ENCODE measurements around the gene LOXL3.

LOXL3 gene

DNA sequence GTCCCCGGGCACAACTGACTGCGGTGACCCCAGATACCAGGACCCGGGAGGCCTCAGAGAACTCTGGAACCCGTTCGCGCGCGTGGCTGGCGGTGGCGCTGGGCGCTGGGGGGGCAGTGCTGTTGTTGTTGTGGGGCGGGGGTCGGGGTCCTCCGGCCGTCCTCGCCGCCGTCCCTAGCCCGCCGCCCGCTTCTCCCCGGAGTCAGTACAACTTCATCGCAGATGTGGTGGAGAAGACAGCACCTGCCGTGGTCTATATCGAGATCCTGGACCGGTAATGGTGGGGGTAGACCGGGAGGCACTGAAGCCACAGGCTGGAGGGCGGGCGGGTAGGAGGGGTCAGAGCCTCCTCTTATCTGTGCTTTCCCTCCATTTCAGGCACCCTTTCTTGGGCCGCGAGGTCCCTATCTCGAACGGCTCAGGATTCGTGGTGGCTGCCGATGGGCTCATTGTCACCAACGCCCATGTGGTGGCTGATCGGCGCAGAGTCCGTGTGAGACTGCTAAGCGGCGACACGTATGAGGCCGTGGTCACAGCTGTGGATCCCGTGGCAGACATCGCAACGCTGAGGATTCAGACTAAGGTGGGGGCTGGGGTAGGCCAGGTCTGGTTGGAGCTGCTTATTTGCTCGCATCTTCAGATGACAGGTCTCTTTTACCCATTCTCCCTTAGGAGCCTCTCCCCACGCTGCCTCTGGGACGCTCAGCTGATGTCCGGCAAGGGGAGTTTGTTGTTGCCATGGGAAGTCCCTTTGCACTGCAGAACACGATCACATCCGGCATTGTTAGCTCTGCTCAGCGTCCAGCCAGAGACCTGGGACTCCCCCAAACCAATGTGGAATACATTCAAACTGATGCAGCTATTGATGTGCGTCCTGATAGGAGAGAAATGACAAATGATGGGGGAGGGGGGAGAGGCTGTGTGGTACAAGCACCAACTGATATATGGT lies 23.2 kb downstream of the LOXL3 start:
- DNase-seq (ENCODE audit: insufficient read length, low spot score) (no peak), FAIRE-seq (peak; percentile 31)

DNA sequence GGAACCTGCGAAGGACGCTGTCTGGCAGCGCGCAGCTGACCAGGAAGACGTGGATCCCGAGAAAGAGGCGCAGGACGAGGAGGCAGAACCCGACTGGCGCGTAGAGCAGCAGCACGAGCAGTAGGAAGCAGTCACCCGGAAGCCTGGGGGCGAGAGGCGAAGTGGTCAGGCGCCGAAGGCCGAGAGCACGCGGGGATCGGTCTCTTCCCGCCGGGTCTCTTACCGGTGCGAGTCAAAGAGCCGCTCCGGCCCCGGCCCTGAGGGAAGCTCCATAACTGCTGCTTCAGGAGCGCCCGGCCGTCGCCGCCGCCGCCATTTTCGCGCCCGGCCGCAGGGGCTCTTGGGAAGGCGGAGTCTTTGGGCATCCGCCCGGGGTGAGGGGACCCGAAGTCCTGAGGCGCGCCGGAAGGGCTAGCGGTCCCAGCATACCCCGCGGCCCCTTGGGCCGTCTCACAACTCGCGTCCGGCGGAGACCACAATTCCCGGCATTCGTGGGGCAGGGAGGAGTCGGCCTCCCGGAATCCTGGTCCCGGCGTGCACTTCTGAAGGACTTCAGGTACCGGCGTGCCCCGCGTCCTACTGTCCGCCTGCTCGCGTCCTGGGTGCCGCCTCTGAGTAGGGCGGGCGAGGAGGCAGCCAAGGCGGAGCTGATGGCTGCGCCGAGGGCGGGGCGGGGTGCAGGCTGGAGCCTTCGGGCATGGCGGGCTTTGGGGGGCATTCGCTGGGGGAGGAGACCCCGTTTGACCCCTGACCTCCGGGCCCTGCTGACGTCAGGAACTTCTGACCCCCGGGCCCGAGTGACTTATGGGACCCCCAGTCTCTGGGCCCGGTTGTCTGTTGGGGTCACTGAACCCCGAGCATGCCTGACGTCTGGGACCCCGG lies 24.1 kb downstream of the LOXL3 start, which contains the start of the genes AUP1 and HTRA2:
Gene AUP1, minus strand, starts transcription at position 350 of the 882 bp plus-strand sequence. Its CDS starts 77 bp downstream, at position 273.
Gene HTRA2, plus strand, starts transcription at position 577 of the 882 bp plus-strand sequence. Its CDS starts 74 bp downstream, at position 651.
- DNase-seq (ENCODE audit: insufficient read length, low spot score) (peak; percentile 97), FAIRE-seq (peak; percentile 91)

DNA sequence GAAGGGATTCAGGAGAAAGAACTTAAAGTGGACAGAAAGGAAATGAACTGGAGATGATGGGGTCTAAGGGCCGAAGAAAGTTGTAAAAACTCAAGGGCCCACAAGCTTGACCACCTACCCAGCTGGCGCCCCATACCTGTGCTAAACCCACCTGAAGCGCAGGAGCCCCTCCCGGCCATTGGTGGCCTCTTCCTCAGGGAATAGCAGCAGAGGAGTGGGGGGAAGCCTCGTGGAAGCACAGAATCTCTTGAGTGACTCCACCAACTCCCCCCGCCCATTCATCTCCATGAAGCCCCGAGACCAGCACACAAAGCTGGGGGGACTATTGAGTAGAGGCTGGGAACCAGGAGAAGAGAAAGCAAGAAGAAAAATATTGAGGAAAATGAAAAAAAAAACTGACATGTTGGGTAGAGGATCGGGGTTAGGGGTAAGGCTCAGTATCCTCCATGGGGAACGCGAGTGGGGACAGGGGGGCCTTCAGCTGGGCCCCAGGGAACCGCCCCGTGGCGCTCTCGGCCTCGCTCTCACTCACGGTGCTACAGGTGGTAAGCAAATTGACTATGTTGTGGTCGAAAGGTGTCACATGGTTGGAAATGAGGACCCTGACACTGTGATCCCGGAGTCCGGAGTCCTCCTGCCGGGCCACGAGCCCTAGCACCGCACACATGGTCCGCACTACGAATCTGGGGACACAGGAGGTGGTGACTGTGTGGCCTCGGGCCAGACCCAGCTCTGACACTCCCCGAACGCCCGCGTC lies 25.0 kb downstream of the LOXL3 start:
- no peak for FAIRE-seq
- no peak for DNase-seq (ENCODE audit: insufficient read length, low spot score)

DNA sequence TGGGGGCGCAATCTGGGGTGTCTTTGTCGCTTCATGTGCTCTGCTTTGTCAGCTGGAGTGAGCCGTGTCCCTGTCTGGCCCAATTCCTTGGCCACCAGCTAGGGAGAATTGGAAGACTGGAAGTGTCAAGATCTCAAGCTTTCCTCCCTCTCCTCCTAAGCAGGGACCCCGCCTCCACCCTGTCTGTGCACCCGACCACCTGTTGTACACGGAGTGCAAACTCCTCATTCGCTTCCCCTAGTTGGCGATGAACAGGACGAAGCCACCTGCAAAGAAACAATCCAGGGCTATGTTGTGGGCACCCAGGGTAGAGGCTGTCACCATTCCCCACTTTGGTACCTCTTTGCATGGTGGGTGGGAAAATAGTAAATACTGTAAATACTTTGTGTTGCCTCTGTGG lies 26.0 kb downstream of the LOXL3 start:
- DNase-seq (ENCODE audit: insufficient read length, low spot score) (no peak), FAIRE-seq (no peak)

DNA sequence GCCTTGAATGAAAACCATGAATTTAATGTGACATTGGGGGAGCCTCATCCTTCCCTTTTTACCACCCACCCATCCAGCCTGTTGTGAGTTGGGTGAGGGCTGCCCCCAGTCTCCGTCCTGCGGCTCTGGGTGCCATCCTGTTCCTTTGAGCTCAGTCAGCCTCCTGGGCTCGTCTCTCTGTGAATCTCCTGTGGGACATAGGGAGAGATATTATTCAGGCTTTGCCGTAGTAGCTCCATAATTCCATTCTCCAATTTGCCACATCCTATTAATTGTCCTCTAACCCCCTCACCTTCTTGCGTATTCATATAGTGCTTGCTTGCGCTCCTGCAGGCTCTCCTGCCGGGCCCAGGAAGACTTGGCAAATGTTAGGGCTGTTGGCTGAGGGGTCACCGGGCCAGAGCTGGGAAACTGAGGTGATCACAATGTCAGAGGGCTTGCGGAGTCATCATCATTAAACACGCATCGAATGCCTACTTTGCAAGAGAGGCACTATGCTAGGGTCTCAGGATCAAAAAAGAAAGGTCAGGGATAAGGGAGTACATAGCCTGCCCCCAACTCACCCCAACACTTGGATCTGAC lies 27.0 kb downstream of the LOXL3 start:
- no peak for DNase-seq (ENCODE audit: insufficient read length, low spot score)
- FAIRE-seq: no peak

DNA sequence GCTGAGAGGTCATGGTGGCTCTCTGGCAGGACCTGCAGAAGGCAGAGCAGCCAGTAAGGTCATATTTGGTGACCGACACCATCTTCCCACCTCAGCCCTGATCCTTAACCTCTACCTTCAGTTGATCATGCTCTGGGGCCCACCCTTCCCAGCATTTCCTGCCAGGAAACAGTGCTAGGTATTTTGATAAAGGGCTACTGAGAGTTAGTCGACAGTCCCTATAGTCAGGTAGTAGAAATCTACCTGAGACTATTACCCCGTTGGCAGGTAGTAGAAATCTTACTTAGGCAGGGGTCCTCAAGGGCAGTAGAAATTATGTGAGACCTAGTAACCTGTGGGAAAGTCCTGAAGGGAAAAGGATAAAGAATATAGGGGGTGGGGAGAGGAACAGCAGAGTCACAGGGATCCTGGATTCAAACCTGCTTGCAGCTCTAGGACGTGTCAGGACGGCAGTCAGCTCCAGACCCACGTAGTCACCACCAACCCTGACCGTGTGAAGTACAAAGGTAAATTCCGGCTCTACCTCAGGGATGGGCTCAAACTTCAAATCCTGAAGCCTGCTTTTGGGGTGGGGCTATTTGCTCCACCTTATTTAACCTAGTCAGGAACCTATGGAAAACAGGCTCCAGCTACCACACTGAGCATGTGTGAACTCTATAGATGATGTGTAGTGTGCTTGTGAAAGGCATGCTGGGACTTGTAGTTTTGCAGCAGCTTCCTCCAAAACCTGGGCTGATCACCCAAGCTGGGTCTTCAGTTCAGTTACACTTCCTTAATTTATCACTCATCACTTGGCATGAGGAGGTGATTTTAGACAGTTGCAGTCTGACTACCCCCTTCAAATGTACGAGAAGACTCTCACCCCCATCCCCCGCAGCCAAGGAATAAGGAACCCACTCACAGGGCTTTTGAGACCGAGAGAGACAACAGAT lies 27.8 kb downstream of the LOXL3 start, which contains the start of gene DQX1:
Gene DQX1, minus strand, starts transcription at position 515 of the 932 bp plus-strand sequence. Its CDS starts 502 bp downstream, at position 13.
- DNase-seq (ENCODE audit: insufficient read length, low spot score) (no peak), FAIRE-seq (peak; percentile 84)

DNA sequence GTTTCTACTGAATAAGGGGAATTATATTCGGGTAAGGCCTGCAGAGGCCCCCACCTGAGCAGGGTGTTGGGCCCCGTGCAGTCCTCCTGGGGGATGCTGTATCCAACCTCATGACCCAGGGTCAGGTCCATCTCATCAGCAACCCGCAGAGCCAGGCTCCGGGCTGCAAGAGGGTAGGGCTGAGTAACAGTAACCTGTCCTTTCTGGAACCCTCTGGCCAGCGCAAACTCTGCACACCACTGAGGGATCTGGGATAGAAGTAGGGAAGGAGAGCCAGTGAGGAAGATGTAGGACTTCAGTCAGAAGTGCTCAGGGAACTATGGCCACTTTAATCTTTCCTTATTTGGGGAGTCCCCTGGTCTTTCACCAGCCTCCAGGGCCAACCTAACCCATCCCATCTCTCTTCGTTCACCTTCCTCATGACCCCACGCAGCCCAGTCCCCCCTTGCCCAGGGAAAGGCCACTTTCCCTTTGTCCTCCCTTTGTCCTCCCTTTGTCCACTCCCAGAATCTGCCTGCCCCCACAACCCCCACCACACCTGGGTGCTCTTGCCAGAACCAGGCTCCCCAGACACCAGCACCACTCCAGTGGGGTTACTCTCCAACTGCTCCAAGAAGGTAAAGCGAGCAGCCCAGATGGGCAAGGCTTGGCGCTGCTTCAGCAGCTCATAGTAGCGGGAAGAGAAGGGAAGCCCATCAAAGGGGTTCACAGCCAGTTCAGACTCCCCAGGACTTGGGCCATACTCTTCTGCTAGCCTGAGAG lies 28.6 kb downstream of the LOXL3 start:
- FAIRE-seq (no peak), DNase-seq (ENCODE audit: insufficient read length, low spot score) (no peak)

DNA sequence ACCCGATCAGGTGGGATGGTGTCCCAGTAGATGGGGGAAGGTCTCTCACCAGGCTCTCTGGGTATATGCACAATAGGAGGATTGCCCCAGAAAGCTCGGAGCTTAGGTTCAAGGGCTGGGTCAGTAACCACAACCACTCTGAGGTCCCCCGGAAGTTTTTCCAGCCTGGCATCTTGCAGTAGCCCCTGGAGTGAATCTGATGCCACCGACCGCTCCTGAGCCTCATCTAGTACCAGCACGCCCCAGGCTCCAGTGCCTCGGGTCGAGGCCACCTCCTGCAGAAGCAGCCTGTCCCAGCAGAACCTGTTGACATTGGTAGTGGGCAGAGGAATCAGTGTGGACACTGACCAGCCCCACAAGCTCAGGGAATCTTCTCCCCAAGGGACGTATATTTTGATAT lies 29.7 kb downstream of the LOXL3 start:
- no peak for DNase-seq (ENCODE audit: insufficient read length, low spot score)
- no peak for FAIRE-seq

DNA sequence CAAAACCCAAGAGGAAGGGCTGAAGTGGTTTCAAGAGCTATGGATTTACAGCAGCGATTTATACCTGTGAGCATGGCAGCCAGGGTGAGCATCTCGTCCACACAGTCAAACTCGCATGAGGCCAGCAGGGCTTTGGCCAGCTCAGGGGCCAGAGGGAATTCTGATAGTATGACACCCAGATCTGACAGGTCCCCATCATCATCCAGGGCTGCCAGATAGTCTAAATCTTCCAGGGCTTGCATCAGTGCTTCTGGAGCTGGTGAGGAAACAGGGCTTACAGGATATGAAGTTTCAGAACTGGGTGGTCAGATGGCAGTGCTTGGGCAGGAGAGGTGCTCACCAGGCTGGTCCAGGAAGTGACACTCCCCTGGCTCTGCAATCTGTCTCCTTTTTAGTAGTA lies 31.2 kb downstream of the LOXL3 start:
- no peak for FAIRE-seq

DNA sequence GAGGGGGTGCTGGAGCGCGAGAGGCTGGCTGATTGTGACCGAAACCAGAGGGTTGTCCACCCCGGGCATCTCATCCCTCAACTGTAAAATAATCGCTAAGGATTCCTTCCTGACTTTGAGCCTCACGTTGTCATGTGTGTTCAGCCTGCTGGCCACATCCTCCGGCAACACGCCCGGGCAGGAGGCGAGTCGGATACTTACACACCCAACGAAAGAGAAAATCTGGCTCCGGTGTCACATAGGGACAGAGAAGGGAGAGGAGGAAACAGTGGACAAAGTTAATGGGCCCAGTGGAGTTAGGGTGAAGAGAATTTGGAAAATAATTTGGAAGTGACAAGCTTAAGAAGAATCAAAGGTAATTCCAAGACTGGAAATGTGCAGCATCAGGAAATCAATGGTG lies 37.1 kb downstream of the LOXL3 start:
- DNase-seq (ENCODE audit: insufficient read length, low spot score) (no peak), FAIRE-seq (no peak)

More for the DNA sequence above, 31.2 kb downstream of the LOXL3 start:
- no peak for DNase-seq (ENCODE audit: insufficient read length, low spot score)

DNA sequence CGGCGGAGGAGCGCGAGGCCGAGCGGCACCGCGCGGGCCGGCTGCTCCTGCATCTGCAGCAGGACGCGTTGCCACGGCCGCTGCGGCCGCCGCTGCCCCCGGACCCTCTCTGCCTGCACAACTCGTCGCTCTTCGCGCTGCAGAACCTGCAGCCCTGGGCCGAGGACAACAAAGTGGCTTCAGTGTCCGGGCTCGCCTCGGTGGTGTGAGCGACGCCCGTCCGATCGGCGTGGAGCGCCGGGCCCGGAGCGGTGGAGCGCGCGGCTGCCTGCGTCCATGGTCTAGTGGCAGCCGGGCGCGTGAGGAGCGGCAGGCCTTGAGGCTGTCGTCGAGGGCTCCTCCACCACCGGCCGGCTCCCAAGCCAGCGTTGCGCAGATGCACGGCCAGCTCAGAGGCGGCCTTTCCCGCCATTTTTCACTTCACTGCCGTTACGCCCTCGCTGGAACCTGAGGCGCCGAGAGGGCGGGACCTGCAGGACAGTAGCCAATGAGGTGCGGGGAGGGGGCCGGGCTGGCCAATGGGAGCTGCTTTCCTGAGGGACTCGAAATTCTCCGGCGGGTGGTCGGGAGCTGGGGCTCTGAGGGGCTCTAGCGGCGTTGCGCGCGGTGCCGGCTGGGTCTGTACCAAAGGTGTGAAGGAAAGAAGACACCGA lies 37.6 kb downstream of the LOXL3 start:
- no peak for FAIRE-seq
- peak; percentile 79 for DNase-seq (ENCODE audit: insufficient read length, low spot score)

DNA sequence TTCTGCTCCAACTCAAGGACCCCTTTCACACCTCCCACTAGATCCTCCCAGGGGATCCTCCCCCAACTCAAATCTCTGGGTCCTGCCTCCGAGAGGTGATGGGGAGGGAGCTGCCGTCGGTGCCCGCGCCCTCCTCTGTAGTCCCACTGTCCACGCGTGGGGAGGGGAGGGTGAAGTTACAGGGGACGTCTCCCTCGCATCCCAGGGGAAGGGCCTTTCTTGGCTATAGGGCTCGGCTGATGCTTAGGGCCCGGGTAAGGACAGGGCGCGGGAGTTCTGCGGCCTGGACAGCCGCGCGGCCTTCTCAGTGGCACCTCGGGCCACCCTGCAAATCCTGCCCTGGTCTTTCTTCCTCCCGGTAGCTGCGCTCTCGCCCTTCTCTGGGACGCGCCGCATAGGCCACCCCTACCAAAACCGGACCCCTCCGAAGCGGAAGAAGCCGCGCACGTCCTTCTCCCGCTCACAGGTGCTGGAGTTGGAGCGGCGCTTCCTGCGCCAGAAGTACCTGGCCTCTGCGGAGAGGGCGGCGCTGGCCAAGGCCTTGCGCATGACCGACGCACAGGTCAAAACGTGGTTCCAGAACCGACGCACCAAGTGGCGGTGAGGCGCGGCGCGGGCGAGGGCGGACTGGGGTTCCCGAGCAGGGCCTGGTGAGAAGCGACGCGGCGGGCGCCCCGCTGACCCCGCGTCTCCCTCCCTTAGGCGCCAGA lies 38.3 kb downstream of the LOXL3 start:
- no peak for DNase-seq (ENCODE audit: insufficient read length, low spot score)
- FAIRE-seq: no peak

DNA sequence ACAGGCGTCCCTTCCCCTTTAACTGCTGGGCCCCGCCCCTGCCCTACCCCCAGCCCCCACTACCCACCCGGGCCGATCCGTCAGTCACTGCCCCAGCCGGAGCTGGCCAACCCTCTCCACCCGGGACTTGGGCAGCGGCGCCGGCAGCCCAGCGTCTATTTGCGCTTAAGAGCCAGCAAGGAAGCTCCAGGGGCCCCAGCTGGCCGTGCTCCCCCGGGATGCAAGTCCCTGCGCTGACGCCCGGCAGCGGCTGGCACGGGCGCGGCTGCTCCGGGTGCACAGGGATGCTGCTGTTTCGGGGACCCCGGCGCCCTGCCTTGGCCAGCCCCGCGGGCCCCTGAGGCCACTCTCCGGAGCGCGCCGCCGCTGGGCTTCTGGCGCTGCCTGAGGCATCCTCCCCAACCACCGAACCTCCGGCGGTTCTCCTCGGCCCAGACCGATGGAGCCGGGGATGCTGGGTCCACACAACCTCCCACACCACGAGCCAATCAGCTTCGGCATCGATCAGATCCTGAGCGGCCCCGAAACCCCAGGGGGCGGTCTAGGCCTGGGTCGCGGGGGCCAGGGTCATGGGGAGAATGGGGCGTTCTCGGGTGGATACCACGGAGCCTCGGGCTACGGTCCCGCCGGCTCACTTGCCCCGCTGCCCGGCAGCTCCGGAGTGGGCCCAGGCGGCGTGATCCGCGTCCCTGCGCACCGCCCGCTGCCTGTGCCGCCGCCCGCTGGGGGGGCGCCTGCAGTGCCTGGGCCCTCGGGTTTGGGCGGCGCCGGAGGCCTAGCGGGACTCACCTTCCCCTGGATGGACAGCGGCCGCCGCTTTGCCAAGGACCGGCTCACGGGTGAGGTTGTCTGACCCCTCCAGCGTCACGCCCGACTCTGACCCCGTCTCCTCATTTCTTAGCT lies 39.1 kb downstream of the LOXL3 start, which contains the start of gene TLX2:
Gene TLX2, plus strand, starts transcription at position 83 of the 903 bp plus-strand sequence. Its CDS starts 357 bp downstream, at position 440.
- DNase-seq (ENCODE audit: insufficient read length, low spot score) (no peak), FAIRE-seq (peak; percentile 14)

DNA sequence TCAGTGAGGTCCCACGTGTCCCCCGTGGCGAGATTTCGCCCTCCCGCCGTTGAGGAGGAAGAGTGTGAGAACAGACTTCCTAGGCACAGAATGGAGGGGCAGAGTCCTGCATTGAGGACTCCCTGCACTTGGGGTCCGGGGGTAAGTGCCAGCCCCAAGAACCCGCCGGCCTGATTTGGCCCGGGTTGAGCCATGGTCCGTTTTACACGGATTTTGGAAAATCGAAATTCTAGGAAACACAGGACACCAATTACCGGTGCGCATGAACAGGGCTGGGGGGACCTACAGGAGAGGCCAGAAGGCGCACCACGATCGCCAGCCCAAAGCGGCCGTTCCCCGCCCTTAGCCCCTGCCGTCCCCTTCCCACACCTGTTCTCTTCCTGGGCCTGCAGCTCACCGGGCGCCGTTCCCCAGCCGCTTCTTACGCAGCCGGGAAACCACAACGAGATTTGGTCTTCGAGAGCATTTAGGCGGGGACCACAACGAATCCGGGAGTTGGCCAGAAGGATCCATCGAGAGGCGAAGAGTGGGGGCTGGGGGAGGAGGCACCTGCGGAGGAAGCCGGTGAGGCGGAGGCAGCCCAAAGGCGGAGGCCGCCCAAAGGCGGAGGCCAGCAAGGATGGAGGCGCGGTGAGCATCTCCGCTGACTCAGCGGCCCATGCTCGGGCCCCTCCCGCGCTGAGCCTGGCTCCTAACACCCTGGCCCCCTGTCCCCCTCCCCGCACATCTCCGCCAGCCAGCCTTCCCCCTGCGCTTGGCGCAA lies 40.0 kb downstream of the LOXL3 start:
- FAIRE-seq: no peak
- no peak for DNase-seq (ENCODE audit: insufficient read length, low spot score)
